Coronary artery (tissue), 2 donors: Measurements from ENCODE around the gene RABL2A.
"Not testable (repeated sequence)": the region's sequence is repeated elsewhere in the genome, so short reads cannot be mapped to it uniquely, and the experiment has no call there.

Source experiments
- DNase-seq: peaks from one replicate; pipeline ENCODE4 v3.0.0-alpha.2; 2017; ENCODE audit warnings: low spot score
- H3K27ac ChIP-seq, 2 donors: fragments of 200-600 bp; sonication (generic); one replicate each; pipeline ENCODE4 v1.5.1; 2016 to 2019
- H3K4me3 ChIP-seq: fragments of 200-600 bp; sonication (generic); 2 replicates; pipeline ENCODE4 v1.5.1; 2016; ENCODE audit warnings: mild to moderate bottlenecking, moderate library complexity
- TF ChIP-seq, protein P1 (sequence below): fragments of 200-600 bp; sonication (generic); IDR thresholded peaks from one replicate; pipeline ENCODE4 v1.5.1; 2019; ENCODE audit warnings: antibody characterized with exemption

The RABL2A gene

DNA sequence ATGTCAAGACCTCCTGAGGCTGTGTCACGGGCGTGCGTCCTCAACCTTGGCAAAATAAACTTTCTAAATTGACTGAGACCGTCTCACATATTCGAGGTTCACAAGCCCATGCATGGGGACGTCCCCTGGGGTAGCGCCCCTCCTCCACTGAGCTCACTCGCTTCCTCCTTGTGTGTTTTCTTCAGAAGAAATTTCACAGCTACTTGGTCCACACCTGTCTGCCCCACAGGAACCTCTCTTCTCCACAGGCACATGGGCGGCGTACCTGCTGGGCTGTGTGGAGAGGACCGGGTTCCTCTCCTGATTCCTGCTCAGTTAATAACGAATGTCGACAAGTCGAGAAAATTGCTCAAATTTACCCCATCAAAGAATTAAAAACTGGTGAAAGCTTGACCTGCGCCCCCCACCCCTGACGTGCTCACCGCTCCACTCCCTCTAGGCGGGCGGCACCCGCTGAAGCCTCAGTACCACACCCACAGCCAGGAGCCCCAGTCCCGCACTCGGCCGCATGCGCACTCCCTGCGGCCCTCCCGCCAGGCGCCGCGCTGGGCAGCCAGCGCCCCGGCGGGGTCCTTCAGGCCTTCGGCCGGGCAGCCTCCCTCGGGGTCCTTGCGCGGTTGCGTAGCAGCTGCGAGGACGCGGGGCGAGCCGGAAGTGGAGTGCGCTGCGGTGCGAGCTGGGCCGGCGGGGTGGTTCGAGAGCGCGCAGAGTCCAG, at the start of gene RABL2A:
Gene RABL2A, plus strand, starts transcription at position 651 of the 715 bp plus-strand sequence. CDS start 1,341 bp downstream, outside the sequence.
- Histone ChIP-seq H3K4me3 (peak within 1 kb of the TSS; percentile 72), H3K27ac (peak within 1 kb of the TSS; percentile 27 to 70)
- DNase-seq, result peak; percentile 80

DNA sequence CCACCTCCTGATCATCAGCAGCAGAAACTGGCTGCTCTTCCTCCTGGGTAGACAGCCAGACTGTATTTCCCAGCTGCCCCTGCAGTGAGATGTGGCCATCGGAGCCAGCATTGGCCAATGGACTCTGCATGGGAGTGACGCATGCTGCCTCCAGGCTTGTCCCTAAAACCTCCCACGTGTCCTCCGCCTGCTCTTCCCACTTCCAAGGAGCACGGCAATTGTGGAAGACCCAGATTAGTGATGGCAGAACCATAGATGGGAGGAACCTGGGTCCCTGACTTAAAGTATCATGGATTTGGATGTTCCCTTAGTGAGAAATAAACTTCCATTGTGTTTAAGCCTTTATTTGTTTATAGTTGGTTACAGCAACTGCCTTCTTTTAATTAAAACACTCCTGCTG, 48.6 kb upstream of the RABL2A start:
- not testable (repeated sequence) for H3K27ac ChIP-seq, H3K4me3 ChIP-seq, DNase-seq

DNA sequence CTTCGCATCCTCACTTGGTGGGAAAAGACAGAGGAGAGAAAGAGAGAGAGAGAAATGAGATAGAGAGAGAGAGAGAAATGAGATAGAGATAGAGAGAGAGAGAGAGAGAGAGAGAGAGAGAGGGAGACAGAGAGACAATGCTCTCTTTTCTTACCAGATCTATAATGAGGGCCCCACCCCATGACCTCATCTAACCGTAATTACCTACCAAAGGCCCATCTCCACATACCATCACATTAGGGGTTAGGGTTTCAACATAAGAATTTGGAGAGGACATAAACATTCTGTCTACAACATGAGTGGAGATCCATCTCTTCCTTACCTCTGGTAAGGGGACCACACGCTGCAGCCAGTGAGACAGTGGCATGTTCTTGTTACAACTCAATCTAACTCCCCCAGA, 44.6 kb upstream of the RABL2A start:
- H3K27ac ChIP-seq, H3K4me3 ChIP-seq, DNase-seq: not testable (repeated sequence)

DNA sequence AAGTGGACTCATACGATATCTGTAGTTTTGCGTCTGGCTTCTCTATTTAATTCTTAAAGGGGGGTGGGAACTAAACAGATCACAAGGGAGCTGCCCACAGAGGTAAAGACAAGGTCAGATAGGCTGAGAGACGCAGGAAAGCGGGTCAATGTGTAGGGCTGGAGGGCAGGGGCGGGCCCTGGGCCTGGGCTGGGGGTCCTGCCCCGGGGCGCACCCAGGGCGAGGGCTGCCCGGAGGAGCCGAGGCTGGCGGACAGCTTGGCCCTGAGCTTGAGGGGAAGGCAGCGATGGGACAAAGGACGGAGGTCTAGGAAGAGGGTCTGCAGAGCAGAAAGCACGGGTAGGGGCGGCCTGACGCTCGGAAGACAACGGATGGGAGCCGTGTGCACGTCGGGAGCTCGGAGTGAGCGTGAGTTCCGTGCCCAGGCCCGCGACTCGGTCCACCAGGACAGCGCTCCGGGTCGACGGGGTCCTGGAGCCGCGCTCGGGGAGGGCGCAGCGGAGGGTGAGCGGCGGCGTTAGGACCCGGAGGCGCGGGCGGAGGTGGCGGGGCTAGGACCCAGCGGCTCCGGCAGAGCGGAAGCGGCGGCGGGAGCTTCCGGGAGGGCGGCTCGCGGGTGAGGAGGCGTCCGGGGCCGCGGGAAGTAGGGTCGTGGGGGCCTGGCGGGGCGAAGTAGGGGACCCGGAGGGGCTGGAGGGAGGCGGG, 43.4 kb upstream of the RABL2A start:
- DNase-seq, result peak; percentile 80
- Histone ChIP-seq H3K4me3 (peak overlapping the region; percentile 87), H3K27ac (peak overlapping the region; percentile 4 to 69)

DNA sequence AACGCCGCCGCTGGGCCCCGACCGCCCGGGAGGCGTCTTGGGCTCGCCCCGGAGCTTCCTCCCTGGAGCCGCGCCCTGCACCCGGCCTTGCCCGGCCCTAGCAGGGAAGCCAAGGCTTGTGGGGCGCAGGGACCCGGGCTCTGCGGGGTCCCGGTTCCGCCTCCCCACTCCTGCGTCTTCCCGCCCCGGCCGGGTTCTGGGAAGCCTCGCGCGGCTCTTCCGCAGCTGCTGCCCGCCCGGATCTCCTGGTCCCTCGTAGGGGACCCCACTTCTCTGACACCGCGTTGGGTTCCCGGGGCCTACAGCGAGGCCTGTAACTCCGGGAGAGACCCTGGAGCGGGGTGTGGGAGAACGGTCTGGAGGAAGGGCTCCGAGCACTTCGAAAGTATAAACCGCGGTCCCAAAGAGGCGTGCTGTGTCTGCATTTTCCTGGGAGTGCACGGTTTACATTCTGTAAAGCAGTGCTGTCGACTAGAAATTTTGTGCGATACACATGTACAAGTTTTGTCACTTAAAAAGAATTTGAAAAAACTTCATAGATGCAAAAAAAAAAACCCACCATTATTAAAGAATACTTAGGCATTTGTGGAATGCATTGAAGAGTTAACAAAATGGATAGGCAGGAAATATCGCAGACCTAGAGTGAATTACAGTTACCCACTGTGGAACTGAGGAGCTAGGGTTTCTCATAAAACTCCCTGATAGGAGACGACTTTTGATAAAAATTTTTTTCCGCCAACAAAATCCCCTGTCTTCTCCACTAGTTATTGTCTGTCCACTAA, 42.6 kb upstream of the RABL2A start:
- H3K4me3 ChIP-seq, result peak overlapping the region; percentile 87
- DNase-seq, result not testable (repeated sequence)
- H3K27ac ChIP-seq, result peak overlapping the region in 1 of 2 donors; percentile 69

DNA sequence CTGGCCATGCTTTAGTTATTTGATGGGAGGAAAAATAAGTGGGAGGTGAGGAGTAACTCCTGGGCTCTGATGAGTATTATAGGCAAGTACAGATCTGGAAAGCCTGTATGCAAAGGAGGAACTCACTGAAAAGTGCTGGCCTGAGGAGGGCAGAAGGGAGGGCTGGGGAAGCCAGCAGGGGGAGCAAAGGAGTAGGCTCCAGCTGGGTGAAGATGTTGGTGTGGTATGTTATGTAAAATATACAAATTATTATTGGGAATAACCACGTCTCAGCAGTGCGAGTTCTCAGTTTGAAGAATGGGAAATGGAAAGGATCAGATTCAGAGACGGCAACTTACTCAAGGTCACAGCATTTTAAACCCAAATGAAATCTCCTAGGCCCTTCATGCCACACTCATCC, 39.9 kb upstream of the RABL2A start:
- DNase-seq, result not testable (repeated sequence)
- TF ChIP-seq, protein P1, sequence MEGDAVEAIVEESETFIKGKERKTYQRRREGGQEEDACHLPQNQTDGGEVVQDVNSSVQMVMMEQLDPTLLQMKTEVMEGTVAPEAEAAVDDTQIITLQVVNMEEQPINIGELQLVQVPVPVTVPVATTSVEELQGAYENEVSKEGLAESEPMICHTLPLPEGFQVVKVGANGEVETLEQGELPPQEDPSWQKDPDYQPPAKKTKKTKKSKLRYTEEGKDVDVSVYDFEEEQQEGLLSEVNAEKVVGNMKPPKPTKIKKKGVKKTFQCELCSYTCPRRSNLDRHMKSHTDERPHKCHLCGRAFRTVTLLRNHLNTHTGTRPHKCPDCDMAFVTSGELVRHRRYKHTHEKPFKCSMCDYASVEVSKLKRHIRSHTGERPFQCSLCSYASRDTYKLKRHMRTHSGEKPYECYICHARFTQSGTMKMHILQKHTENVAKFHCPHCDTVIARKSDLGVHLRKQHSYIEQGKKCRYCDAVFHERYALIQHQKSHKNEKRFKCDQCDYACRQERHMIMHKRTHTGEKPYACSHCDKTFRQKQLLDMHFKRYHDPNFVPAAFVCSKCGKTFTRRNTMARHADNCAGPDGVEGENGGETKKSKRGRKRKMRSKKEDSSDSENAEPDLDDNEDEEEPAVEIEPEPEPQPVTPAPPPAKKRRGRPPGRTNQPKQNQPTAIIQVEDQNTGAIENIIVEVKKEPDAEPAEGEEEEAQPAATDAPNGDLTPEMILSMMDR, result peak; percentile 26

DNA sequence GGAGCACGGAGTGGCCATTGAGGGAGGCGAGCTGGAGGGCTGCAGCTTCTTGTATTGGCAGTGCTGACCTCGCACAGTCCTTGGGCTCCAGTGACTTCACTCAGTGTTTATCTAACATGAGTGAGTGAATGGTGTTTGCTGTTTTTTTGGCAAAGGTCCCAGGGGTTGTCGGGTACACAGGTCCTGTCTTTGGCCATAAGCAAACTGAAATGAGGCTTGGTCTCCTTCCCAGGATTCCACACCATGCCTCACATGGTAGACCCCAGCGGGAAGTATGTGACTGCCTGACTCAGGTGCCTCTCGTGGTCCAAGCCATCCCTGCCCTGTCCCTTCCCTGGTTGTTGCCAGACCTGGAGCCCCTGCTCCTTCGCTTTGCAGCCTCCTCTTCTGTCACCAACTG, 37.5 kb upstream of the RABL2A start:
- DNase-seq, H3K27ac ChIP-seq, H3K4me3 ChIP-seq: not testable (repeated sequence)

More for the DNA sequence above, 39.9 kb upstream of the RABL2A start:
- H3K4me3 ChIP-seq, H3K27ac ChIP-seq: not testable (repeated sequence)

DNA sequence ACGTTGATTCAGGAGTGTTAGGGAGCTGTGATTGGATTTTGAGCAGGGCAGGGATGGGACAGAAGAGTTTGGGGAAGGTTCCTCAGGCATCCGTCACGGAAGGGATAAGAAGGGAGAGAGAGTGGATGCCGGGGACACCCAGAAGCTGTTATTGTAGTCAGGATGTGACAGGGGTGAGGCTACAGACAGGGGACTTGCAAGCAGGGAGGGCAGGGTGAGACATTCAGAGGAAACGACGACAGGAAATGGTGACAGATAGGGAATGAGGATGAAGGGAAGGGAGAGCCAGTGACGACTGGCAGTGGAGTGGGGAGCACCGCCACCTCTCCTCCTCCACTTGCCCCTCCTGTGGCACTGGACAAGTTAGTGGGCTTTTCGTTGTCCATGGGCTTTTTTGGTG, 35.1 kb upstream of the RABL2A start:
- not testable (repeated sequence) for H3K27ac ChIP-seq, DNase-seq, H3K4me3 ChIP-seq

DNA sequence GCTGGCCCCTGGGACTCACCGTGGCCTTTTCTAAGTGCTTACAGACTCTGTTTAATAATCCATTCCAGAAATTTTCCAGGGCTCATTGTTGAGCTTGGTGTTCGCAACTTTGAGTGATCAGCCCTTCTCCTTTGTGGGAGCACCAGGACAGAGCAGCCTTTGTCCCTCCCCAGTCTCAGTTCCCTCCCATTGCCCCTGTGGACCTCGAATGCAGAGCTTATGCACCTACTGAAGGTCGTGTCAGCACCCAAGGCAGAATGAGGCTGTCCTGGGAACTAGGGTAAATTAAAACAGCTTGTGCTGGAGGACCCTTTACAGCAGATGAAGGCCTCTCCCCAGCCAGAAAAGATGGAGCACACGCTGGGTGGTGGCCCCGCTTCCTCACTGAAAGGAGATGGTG, 33.8 kb upstream of the RABL2A start:
- H3K27ac ChIP-seq, DNase-seq, H3K4me3 ChIP-seq: not testable (repeated sequence)

DNA sequence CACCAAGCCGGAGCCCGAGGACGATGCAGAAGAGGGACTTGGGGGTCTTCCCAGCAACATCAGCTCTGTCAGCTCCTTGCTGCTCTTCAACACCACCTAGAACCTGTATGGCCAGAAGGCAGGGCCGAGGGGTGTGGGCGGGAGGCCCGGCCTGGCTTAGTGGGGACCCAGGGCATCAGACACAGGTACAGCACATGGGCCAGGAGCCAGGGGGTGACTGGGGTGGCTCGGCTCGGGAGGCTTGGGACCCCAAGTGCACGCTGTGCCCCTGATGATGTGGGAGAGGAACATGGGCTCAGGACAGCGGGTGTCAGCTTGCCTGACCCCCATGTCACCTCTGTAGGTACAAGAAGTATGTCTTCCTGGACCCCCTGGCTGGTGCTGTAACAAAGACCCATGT, 31.3 kb upstream of the RABL2A start:
- H3K4me3 ChIP-seq, H3K27ac ChIP-seq, DNase-seq: not testable (repeated sequence)

DNA sequence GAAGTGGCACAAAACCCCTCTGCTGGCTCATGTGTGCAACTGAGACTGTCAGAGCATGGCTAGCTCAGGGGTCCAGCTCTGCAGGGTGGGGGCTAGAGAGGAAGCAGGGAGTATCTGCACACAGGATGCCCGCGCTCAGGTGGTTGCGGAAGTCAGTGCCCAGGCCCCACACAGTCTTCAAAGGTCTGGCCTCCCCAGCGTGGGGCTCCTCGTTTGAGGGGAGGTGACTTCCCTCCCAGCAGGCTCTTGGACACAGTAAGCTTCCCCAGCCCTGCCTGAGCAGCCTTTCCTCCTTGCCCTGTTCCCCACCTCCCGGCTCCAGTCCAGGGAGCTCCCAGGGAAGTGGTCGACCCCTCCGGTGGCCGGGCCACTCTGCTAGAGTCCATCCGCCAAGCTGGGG, 29.9 kb upstream of the RABL2A start:
- DNase-seq, result not testable (repeated sequence)

DNA sequence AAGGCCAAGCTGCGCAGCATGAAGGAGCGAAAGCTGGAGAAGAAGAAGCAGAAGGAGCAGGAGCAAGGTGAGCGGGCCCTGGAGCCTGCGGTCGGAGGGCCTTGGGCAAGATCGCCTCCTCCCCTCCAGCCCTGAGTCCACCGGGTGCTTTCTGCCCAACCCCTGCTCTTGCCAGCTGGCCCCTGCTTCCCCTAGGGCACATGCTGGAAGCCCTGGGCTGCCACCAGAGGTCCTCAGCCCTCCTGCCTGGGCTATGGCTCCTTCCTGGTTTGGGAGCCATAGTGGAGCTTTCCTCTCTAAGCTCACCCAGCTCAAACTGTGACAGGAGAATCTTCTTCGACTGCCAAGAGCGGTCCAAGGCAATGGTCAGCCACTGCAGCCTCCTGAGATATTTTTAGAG, 29.5 kb upstream of the RABL2A start:
- not testable (repeated sequence) for H3K27ac ChIP-seq, H3K4me3 ChIP-seq, DNase-seq

More for the DNA sequence above, 29.9 kb upstream of the RABL2A start:
- H3K4me3 ChIP-seq, H3K27ac ChIP-seq: not testable (repeated sequence)

DNA sequence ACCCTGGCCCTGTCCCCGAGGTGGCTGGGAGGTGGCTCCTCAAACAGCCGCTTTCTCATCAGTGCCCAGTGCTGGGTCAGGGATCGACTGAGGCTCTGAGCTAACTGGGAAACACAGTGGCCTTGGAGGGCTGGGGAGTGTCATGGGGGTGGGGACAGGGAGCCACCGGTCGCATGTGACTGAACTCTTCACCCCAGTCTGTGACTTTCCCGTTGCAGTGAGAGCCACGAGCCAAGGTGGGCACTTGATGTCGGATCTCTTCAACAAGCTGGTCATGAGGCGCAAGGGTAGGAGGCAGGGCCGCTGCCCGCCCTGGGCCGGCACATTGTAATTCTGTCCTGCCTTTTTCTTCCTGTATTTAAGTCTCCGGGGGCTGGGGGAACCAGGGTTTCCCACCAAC, 28.9 kb upstream of the RABL2A start:
- not testable (repeated sequence) for H3K27ac ChIP-seq, DNase-seq, H3K4me3 ChIP-seq

DNA sequence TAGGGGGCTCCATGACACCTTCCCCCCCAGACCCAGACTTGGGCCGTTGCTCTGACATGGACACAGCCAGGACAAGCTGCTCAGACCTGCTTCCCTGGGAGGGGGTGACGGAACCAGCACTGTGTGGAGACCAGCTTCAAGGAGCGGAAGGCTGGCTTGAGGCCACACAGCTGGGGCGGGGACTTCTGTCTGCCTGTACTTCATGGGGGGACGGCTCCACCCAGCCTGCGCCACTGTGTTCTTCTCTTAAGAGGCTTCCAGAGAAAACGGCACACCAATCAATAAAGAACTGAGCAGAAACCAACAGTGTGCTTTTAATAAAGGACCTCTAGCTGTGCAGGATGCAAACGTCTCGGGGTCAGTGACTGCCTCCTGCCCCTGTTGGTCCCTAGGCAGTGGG, 28.3 kb upstream of the RABL2A start:
- not testable (repeated sequence) for DNase-seq, H3K4me3 ChIP-seq, H3K27ac ChIP-seq

DNA sequence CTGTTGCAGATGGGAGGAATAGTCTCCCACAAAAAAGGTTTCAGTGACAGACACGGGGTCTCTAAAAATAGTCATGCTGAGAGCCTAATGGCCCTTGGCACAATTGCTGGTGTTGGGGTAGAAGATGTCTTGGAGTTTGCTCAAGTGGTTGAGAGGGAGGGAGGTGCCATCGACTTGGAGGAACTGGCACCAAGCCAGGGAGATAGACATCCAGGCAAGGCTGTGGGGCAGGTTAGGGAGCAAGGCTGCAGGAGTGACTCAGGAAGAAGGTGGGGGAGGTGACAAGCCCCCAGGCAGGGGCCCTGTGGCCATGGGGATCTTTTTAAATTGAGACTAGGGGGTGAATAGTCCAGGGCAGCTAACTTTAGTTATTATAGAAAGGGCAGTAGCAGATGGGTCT, 27.9 kb upstream of the RABL2A start:
- H3K27ac ChIP-seq, DNase-seq, H3K4me3 ChIP-seq: not testable (repeated sequence)
